Ascending aorta (tissue), 2 donors: ENCODE results near the gene NKX2-4. TPM values are rescaled to one million over a fixed set of nuclear protein-coding genes. Genes with fewer than 3 reads are reported as not detected.

Source experiments
- DNase-seq, 2 donors: peaks; one replicate each; pipeline ENCODE4 v3.0.0-alpha.2; 2019; ENCODE audit warnings: low spot score in 2 of 2
- H3K27ac ChIP-seq, 2 donors: fragments of 200-600 bp; sonication (generic); one replicate each; pipeline ENCODE4 v1.5.1; 2016 to 2017; ENCODE audit warnings: mild to moderate bottlenecking in 1 of 2
- H3K27me3 ChIP-seq: fragments of 200-600 bp; sonication (generic); one replicate; pipeline ENCODE4 v1.5.1; 2017
- H3K36me3 ChIP-seq, 2 donors: fragments of 200-600 bp; sonication (generic); one replicate each; pipeline ENCODE4 v1.5.1; 2016
- H3K4me1 ChIP-seq, 2 donors: fragments of 200-600 bp; sonication (generic); one replicate each; pipeline ENCODE4 v1.5.1; 2016 to 2017; ENCODE audit warnings: mild to moderate bottlenecking in 1 of 2
- H3K4me3 ChIP-seq, 2 donors: fragments of 200-600 bp; sonication (generic); one replicate each; pipeline ENCODE4 v1.5.1; 2016 to 2017; ENCODE audit warnings: mild to moderate bottlenecking in 1 of 2
- H3K9me3 ChIP-seq, 2 donors: fragments of 200-600 bp; sonication (generic); one replicate each; pipeline ENCODE4 v1.5.1; 2016
- CTCF ChIP-seq, 3 experiments: fragments of 200-600 bp in 2 of 3; fragments of 450-650 bp in 1 of 3; sonication (generic) in 2 of 3; IDR thresholded peaks; one replicate each; pipeline ENCODE4 v1.5.1; 2016 to 2019; ENCODE audit warnings: antibody characterized with exemption in 3 of 3, mild to moderate bottlenecking in 1 of 3, moderate library complexity in 1 of 3
- intact Hi-C: fragments of 100-400 bp; cut with DNase I; formaldehyde crosslinking; loops from one replicate; pipeline ENCODE4 v1.15.1; 2023
- total RNA-seq: library from RNA; depleted of rRNA; stranded (reverse); fragments of >200 nt; gene quantifications from one replicate; pipeline ENCODE4 v1.1.0, GENCODE V29; 2016

Gene NKX2-4
- total RNA-seq, 1 donor from 2014 or later = not detected

DNA sequence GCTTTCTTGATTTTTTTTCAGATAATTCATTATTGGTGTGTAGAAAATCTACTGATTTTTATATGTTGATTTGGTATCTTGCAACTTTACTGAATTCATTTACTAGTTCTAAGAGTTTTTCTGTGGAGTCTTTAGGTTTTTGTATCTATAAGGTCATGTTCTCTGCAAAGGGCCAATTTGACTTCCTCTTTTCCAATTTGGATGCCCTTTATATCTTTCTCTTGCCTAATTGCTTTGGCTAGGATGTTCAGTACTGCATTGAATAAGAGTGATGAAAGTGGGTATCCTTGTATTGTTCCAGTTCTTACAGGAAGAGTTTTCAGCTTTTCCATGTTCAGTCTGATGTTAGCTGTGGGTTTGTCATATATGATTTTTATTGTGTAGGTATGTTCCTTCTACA, 14.4 kb upstream of the NKX2-4 start:
- no peaks in the 10 kb centered on the region for H3K36me3 ChIP-seq
- no peak for TF ChIP-seq CTCF (IDR thresholded peaks at IDR 0.05)
- no peak overlapping the region for H3K4me3 ChIP-seq
- no peaks in the 10 kb centered on the region for H3K4me1 ChIP-seq
- H3K27ac ChIP-seq = no peak overlapping the region
- intact Hi-C loops = no loop called here
- H3K27me3 ChIP-seq = no peaks in the 10 kb centered on the region
- no peak for DNase-seq
- H3K9me3 ChIP-seq = no peaks in the 10 kb centered on the region

DNA sequence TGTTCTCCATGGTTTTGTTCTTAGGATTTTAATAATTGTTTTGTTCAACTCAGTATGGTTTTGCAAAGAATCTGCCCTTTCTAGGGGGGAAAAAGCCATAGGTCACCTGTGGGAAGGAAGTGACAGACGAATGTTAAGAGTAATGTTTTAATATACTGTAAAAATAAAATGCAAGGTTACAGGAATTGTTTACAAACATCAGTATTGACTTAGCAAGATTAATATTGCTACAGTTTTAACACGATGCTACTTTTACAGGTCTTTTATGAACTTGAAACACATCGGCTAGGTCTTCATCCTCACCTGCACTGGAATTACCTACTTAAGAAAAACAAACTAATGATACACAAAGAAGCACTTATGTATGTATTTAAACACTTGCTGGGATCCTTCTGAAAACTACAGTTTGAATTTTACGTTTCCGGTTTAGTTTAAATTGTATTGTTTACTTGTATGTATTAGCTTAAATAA, 1.7 kb upstream of the NKX2-4 start:
- intact Hi-C loops = no loop called here
- peaks cover 28% of the 10 kb centered on the region for H3K27me3 ChIP-seq

GRCh38 chr20:21398109-21399004, 1.0 kb upstream of the NKX2-4 start:
- DNase-seq = no peak
- intact Hi-C loops = no loop called here
- H3K4me1 ChIP-seq = peaks cover 0 to 2% of the 10 kb centered on the region in 2 donors
- H3K27me3 ChIP-seq = peaks cover 28% of the 10 kb centered on the region
- no peak overlapping the region for H3K4me3 ChIP-seq
- no peak overlapping the region for H3K27ac ChIP-seq
- H3K9me3 ChIP-seq = no peaks in the 10 kb centered on the region
- no peak for TF ChIP-seq CTCF (IDR thresholded peaks at IDR 0.05)
- H3K36me3 ChIP-seq = no peaks in the 10 kb centered on the region

More for the DNA sequence above, 1.7 kb upstream of the NKX2-4 start:
- Histone ChIP-seq H3K4me3 (no peak overlapping the region), H3K9me3 (no peaks in the 10 kb centered on the region), H3K36me3 (no peaks in the 10 kb centered on the region), H3K27ac (no peak overlapping the region), H3K4me1 (peaks cover 0 to 2% of the 10 kb centered on the region in 2 donors)
- DNase-seq = no peak
- TF ChIP-seq CTCF (IDR thresholded peaks at IDR 0.05) = no peak

- no peak overlapping the region for H3K27ac ChIP-seq
- no peaks in the 10 kb centered on the region for H3K36me3 ChIP-seq
- DNase-seq = no peak
- TF ChIP-seq CTCF (IDR thresholded peaks at IDR 0.05) = no peak
- peaks cover 28% of the 10 kb centered on the region for H3K27me3 ChIP-seq
- H3K4me1 ChIP-seq = peaks cover 0 to 2% of the 10 kb centered on the region in 2 donors
- H3K4me3 ChIP-seq = peak overlapping the region; percentile 37 to 50
- no peaks in the 10 kb centered on the region for H3K9me3 ChIP-seq
- intact Hi-C loops = no loop called here
Measured at GRCh38 chr20:21396599-21397340, 556 bp downstream of the NKX2-4 start.

GRCh38 chr20:21395666-21396598, 1.4 kb downstream of the NKX2-4 start:
- H3K27me3 ChIP-seq = peaks cover 28% of the 10 kb centered on the region
- H3K4me1 ChIP-seq = peaks cover 0 to 2% of the 10 kb centered on the region in 2 donors
- H3K27ac ChIP-seq = no peak overlapping the region
- H3K36me3 ChIP-seq = peaks cover 0 to under 1% of the 10 kb centered on the region in 2 donors
- no peak for TF ChIP-seq CTCF (IDR thresholded peaks at IDR 0.05)
- no peaks in the 10 kb centered on the region for H3K9me3 ChIP-seq
- intact Hi-C loops = no loop called here
- H3K4me3 ChIP-seq = peak overlapping the region; percentile 37 to 50
- DNase-seq = no peak
